Stimulated activated CD8-positive, alpha-beta memory T cell treated with anti-CD3 and anti-CD28 coated beads, Interleukin-7, amount 100 ng/mL, for 24 hours (primary cell): ENCODE measurements around the gene ATP1B3.
"Not testable (repeated sequence)": the region's sequence is repeated elsewhere in the genome, so short reads cannot be mapped to it uniquely, and the experiment has no call there.

Source experiments
- DNase-seq: peaks from one replicate; pipeline ENCODE4 v3.0.0-alpha.2; 2020; ENCODE audit warnings: low read depth

Gene ATP1B3

GRCh38 chr3:141876381-141876890 lies at the start of gene ATP1B3:
Gene ATP1B3, plus strand, starts transcription at chr3:141876643. Its CDS starts 159 bp downstream, at chr3:141876802.
- peak; percentile 54 for DNase-seq

- no peak for DNase-seq
Measured at GRCh38 chr3:141828487-141828886, 48.0 kb upstream of the ATP1B3 start.

- no peak for DNase-seq
Measured at GRCh38 chr3:141828890-141829289, 47.6 kb upstream of the ATP1B3 start.

- DNase-seq = no peak
Measured at GRCh38 chr3:141830508-141830907, 45.9 kb upstream of the ATP1B3 start.

GRCh38 chr3:141834292-141834691 lies 42.2 kb upstream of the ATP1B3 start:
- DNase-seq = no peak

- DNase-seq = no peak
Measured at GRCh38 chr3:141835557-141836229, 40.8 kb upstream of the ATP1B3 start.

- DNase-seq = no peak
Measured at GRCh38 chr3:141839389-141839788, 37.1 kb upstream of the ATP1B3 start.

- no peak for DNase-seq
Measured at GRCh38 chr3:141840737-141841544, 35.5 kb upstream of the ATP1B3 start.

- no peak for DNase-seq
Measured at GRCh38 chr3:141844108-141844507, 32.3 kb upstream of the ATP1B3 start.

GRCh38 chr3:141844812-141845211 lies 31.6 kb upstream of the ATP1B3 start:
- DNase-seq = no peak

- DNase-seq = no peak
Measured at GRCh38 chr3:141845407-141846049, 30.9 kb upstream of the ATP1B3 start.

GRCh38 chr3:141846050-141846433 lies 30.4 kb upstream of the ATP1B3 start:
- no peak for DNase-seq

- DNase-seq = not testable (repeated sequence)
Measured at GRCh38 chr3:141848159-141848748, 28.2 kb upstream of the ATP1B3 start.

- no peak for DNase-seq
Measured at GRCh38 chr3:141849056-141849815, 27.2 kb upstream of the ATP1B3 start.

GRCh38 chr3:141851411-141851810 lies 25.0 kb upstream of the ATP1B3 start:
- DNase-seq = no peak

- no peak for DNase-seq
Measured at GRCh38 chr3:141853081-141853601, 23.3 kb upstream of the ATP1B3 start.

- DNase-seq = no peak
Measured at GRCh38 chr3:141853629-141854168, 22.7 kb upstream of the ATP1B3 start.

GRCh38 chr3:141854599-141854998 lies 21.8 kb upstream of the ATP1B3 start:
- no peak for DNase-seq

GRCh38 chr3:141858312-141858711 lies 18.1 kb upstream of the ATP1B3 start:
- DNase-seq = no peak

GRCh38 chr3:141859651-141860050 lies 16.8 kb upstream of the ATP1B3 start:
- DNase-seq = no peak

- no peak for DNase-seq
Measured at GRCh38 chr3:141860086-141860669, 16.3 kb upstream of the ATP1B3 start.
